IPS-18a (cell line): ENCODE data around the gene ARHGAP10.

Experiments
- H3K27ac ChIP-seq: one replicate; pipeline ENCODE4 v1.5.1; 2013; ENCODE audit warnings: low read length
- H3K27me3 ChIP-seq: one replicate; pipeline ENCODE4 v1.6.1; 2013; ENCODE audit warnings: mild to moderate bottlenecking, low read length; ENCODE audit not compliant: control insufficient read depth, insufficient read depth
- H3K36me3 ChIP-seq: one replicate; pipeline ENCODE4 v1.6.1; 2013; ENCODE audit warnings: low read depth, low read length; ENCODE audit not compliant: control insufficient read depth
- H3K4me1 ChIP-seq: one replicate; pipeline ENCODE4 v1.6.1; 2013; ENCODE audit warnings: low read depth, low read length; ENCODE audit not compliant: control insufficient read depth
- H3K4me3 ChIP-seq: one replicate; pipeline ENCODE4 v1.5.1; 2013; ENCODE audit warnings: low read length
- H3K9ac ChIP-seq: one replicate; pipeline ENCODE4 v1.6.1; 2013; ENCODE audit warnings: mild to moderate bottlenecking, low read length, moderate library complexity
- H3K9me3 ChIP-seq: one replicate; pipeline ENCODE4 v1.6.1; 2013; ENCODE audit warnings: low read depth, low read length; ENCODE audit not compliant: control insufficient read depth

The ARHGAP10 gene

DNA sequence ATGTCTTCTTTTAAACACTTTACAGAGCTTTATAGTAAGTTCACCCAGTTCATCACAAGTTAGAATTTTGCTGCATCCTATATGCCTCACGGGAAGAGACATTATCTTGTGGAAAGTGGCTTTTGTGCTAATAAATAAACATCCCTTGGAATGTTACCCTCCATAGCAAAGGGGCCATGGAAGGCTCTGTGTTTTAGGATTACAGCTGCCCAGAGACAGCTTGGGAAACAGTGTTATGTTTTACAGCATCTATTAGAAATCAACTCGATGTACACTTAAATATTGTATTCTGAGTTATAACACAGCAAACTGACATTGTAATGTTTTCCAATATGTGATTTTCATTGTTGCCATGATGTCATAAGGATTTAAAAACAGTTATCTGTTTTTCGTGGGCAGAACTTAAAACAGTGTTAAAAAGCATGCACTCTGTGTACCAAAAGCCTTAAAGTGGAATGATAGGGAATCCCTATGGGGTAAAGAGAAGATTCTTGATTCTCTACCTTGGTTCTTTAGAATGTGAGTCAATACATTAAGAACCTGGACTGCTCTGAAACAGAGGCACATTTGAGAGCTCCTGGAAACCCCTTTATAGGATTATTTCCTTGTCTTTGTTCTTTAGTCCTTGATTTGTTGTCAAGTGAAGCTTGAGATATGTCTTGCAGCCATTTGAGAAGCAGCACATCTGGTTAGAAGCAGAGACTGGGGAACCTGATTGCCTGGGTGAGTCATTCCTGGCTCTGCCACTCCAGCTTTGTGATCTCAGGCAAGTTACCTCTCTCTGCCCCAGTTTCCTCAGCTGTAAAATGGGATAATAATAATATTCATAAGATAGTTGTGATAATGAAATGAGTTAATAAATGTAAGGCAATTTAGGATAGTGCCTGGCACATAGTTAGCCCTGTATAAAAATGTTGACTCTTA lies 41.6 kb downstream of the ARHGAP10 start:
- H3K9me3 ChIP-seq: no peaks in the 10 kb centered on the region
- no peak overlapping the region for H3K27ac ChIP-seq
- H3K36me3 ChIP-seq: no peaks in the 10 kb centered on the region
- no peaks in the 10 kb centered on the region for H3K4me1 ChIP-seq
- H3K4me3 ChIP-seq: no peak overlapping the region
- no peak overlapping the region for H3K9ac ChIP-seq
- no peaks in the 10 kb centered on the region for H3K27me3 ChIP-seq

DNA sequence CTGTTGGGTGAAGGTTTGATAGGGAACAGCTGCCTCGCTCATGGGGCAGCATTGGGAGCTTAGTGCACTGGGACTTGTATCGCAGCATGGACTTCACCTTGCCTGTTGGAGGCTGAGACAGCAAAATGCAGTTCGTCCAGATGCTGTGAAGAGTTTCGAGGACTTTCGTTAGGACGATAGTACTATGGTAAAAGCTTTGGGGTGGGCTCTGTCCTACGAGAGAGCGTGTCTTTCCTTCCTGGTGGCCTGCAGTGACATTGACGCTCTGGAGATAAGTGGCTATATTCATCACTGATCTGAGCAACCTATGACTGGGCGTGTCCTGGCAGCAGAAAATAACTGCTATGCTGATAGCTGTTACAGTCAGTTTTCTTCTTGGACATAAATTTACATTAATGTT lies 44.8 kb downstream of the ARHGAP10 start:
- no peaks in the 10 kb centered on the region for H3K4me1 ChIP-seq

DNA sequence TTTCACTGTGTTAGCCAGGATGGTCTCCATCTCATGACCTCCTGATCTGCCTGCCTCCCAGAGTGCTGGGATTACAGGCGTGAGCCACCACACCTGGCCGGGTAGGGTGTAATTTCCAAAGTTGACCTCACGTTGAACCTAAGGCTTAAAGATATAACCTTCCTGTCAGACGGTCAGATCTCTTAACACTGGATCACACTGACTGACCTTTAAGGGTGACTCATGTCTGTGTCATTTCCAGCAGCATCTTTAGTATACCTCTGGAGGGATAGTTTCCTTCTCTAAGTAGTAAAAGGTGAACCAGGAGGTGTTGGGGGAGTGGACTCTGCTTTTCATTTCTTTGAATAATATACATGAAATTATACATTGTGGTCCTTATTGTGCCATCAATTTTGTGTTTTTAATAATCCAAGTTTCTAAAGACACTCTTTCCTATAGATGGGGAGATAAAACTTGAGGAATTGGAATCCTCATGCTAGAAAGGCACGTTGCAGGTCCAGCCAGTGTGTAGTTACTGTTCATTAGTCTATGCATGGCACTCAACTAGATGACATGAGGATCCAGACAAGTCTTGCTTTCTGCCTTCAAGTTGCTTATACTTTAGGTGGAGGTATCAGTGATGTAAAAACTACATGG lies 45.7 kb downstream of the ARHGAP10 start:
- Histone ChIP-seq H3K27ac (no peak overlapping the region), H3K27me3 (no peaks in the 10 kb centered on the region), H3K9ac (no peak overlapping the region), H3K9me3 (no peaks in the 10 kb centered on the region), H3K4me3 (no peak overlapping the region), H3K36me3 (no peaks in the 10 kb centered on the region), H3K4me1 (no peaks in the 10 kb centered on the region)

More for the DNA sequence above, 44.8 kb downstream of the ARHGAP10 start:
- Histone ChIP-seq H3K9ac (no peak overlapping the region), H3K9me3 (no peaks in the 10 kb centered on the region), H3K27me3 (no peaks in the 10 kb centered on the region), H3K4me3 (no peak overlapping the region), H3K36me3 (no peaks in the 10 kb centered on the region), H3K27ac (no peak overlapping the region)

DNA sequence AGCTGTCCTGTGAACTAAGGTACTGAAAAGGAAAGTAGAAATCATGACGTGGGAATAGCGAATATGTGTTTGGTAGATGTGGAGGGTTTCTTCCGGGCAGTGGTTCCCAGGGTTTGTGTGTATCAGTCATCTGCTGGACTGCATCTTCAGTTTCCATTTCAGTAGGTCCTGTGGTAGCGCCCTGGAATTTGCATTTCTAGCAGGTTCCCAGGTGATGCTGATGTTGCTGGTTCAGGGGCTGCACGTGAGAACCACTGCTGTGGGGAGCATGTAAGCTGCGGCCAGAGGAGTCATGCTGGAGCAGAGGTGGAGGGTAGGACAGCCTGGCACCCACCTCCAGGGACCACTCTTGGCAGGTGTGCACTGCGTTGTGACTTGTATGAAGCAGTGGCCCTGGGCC lies 47.1 kb downstream of the ARHGAP10 start:
- no peak overlapping the region for H3K4me3 ChIP-seq
- no peak overlapping the region for H3K27ac ChIP-seq
- H3K36me3 ChIP-seq: no peaks in the 10 kb centered on the region
- no peaks in the 10 kb centered on the region for H3K9me3 ChIP-seq
- no peaks in the 10 kb centered on the region for H3K4me1 ChIP-seq
- H3K27me3 ChIP-seq: no peaks in the 10 kb centered on the region
- no peak overlapping the region for H3K9ac ChIP-seq

DNA sequence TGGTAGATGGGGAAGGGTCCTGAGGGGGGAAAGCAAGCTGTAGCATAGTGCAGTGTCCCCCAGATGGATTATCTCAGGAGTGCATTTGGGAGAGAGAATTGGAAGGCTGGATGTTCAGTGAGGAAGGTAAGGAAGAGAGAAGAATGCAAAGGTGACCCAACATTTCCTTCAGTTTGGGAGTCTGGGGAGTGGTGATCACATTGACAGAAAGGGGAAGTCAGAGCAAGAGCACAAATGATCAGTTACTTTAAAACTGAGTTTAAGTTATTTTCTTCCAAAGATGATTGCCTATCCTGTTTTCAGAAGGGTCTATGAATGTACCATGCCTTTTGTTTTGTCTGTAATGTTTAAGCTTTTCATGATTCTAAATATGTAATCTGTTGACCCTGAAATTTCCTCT lies 47.6 kb downstream of the ARHGAP10 start:
- Histone ChIP-seq H3K9ac (no peak overlapping the region), H3K9me3 (no peaks in the 10 kb centered on the region), H3K27ac (no peak overlapping the region), H3K4me1 (no peaks in the 10 kb centered on the region), H3K4me3 (no peak overlapping the region), H3K36me3 (no peaks in the 10 kb centered on the region), H3K27me3 (no peaks in the 10 kb centered on the region)

DNA sequence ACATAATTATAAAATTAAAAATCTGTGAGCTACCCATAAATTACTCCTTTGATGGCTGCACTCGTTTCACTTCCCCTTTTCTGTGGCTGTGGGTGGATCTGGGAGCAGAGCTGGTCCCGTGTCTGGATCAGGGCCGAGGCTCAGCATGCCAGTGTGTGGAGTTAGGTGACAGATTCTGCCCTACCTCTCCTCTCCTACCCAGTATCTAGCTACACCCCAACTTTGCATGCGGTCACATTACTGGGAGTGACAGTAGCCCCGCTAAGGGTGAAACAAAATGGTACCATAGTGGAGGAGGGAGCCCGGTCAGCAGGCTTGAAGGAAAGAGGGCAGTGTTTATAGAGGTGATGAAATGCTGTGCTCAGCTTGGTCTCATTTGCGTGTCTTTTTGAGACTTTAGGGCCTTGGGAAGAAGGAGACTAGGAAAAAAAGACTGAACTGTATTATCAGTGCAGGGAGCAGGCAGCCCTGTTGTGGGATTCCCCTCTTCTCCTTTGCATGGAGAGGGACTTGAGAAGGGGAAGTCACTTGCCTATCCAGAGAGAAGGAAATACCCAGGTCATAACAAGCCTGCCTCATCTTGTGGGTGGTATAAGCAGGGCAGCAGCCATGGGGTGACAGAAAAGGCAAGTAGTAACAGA lies 48.4 kb downstream of the ARHGAP10 start:
- no peak overlapping the region for H3K9ac ChIP-seq
- no peak overlapping the region for H3K27ac ChIP-seq
- H3K36me3 ChIP-seq: no peaks in the 10 kb centered on the region
- peaks cover 2% of the 10 kb centered on the region for H3K4me1 ChIP-seq
- no peaks in the 10 kb centered on the region for H3K27me3 ChIP-seq
- no peak overlapping the region for H3K4me3 ChIP-seq
- no peaks in the 10 kb centered on the region for H3K9me3 ChIP-seq

DNA sequence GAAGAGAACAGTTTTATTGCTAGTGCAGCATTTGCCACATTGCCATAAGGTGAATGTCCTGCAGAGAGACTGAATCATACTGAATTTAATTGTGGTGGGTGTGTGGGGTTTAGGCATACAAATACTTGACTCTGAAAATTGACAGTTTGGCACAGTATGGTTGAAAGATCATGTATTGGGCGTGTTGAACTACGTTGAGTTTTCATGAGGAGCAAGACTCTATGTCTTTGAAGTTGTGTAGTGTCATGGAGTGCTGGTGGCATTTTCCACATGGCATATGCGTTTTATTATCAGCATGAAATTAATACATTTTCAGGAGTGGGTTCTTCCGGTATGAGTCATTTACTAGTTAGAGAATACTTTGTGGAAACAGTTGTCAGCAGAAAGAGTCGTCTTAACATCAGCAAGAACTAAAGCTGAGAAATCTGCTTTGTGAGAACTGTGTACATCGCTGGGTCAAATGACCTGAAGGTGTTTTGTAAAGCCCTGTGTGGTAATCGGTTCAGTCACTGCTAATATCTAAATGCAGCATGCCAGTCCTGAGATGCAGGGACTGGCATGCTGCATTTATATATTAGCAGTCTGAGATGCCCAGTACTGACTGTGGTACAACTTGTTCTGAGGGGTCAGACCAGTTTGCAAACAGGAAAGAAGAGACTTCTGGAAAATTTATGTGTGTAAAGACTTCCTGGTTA lies 50.3 kb downstream of the ARHGAP10 start:
- no peaks in the 10 kb centered on the region for H3K9me3 ChIP-seq

DNA sequence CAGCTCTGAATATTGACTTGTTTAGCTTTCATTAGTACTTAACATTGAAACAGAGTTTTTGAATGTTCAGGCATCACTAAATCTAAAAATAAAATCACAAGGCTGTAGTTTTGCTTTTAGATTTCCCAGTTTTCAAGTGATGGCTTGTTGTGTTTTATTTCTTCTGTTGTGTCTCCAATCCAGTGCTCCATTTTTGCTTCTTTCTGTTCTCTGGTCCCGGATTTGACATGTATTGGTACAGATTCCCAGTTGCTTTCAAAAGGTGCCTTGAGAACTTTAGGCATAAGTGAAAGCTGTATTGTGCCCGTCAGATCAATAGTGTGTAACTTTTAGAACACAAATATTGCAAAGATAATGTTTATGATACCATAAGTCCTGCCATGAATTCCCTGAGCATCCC lies 53.2 kb downstream of the ARHGAP10 start:
- H3K9me3 ChIP-seq: no peaks in the 10 kb centered on the region
- H3K27ac ChIP-seq: no peak overlapping the region
- H3K4me1 ChIP-seq: peaks cover 3% of the 10 kb centered on the region
- no peak overlapping the region for H3K9ac ChIP-seq
- no peak overlapping the region for H3K4me3 ChIP-seq
- H3K27me3 ChIP-seq: no peaks in the 10 kb centered on the region
- H3K36me3 ChIP-seq: no peaks in the 10 kb centered on the region

More for the DNA sequence above, 50.3 kb downstream of the ARHGAP10 start:
- Histone ChIP-seq H3K36me3 (no peaks in the 10 kb centered on the region), H3K4me1 (peaks cover 3% of the 10 kb centered on the region), H3K27me3 (no peaks in the 10 kb centered on the region), H3K4me3 (no peak overlapping the region), H3K9ac (no peak overlapping the region), H3K27ac (no peak overlapping the region)

DNA sequence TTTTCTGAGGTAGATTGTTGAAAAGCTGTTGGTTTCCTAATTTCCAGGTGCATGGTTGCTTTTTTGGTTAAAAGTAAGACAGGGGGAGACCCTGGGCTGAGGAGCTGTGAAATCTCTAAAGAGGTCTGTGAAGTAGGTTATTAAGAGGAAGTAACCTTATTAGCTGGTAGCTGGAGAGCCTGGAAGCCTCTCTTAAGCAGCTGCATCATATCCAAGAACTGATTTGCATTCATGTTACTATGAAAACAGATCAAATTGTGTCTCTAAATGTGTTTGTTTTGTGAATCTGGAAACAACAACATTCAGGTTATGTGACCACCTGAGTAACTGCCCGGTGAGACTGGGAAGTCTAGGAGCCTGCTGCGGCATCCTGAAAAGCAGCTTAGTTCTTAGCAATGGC lies 54.1 kb downstream of the ARHGAP10 start:
- Histone ChIP-seq H3K4me1 (peaks cover 3% of the 10 kb centered on the region), H3K4me3 (no peak overlapping the region), H3K27ac (no peak overlapping the region)

DNA sequence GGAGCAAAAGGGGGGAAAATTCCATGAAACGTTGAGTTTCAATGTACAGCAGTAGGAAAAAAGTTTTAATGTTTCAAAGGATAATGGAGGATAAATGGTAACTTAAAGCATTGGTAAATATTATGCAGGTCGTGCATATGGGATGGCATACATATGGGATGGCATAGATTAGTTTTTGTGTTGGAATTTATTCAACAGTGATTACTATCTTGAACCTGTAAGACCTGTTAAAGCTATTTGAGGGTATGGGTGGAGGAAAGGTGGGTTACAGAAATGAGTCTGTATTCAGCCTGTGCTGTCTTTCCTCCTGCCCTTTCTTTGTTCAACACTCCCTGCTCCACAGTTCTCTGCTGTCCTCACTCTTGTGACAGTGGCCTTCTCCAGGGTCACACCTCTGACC lies 54.6 kb downstream of the ARHGAP10 start:
- Histone ChIP-seq H3K27ac (no peak overlapping the region), H3K4me1 (peaks cover 3% of the 10 kb centered on the region)

More for the DNA sequence above, 54.1 kb downstream of the ARHGAP10 start:
- H3K9ac ChIP-seq: no peak overlapping the region
- H3K9me3 ChIP-seq: no peaks in the 10 kb centered on the region
- H3K36me3 ChIP-seq: no peaks in the 10 kb centered on the region
- H3K27me3 ChIP-seq: no peaks in the 10 kb centered on the region

DNA sequence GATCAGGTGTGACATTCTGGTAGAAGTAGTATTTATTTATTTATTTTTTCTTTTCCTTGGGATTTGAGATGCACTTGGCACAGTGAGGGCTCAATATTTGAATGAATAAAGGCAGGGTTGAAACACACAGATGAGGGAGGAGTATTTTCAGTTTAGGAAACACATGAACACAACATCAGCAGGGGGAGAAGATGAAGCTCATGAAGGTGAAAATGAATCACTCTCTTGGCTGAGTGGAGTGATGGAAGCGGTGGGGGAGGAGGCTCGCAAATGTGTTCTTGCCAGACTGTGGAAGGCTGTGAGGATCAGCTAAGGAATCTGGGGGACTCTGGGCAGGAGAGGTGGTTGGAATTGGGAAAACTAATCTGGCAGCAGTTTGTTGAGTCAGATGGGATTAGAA lies 55.3 kb downstream of the ARHGAP10 start:
- Histone ChIP-seq H3K36me3 (no peaks in the 10 kb centered on the region), H3K9ac (no peak overlapping the region), H3K9me3 (no peaks in the 10 kb centered on the region), H3K4me3 (no peak overlapping the region), H3K27me3 (no peaks in the 10 kb centered on the region), H3K4me1 (peaks cover 3% of the 10 kb centered on the region), H3K27ac (no peak overlapping the region)

More for the DNA sequence above, 54.6 kb downstream of the ARHGAP10 start:
- Histone ChIP-seq H3K9me3 (no peaks in the 10 kb centered on the region), H3K36me3 (no peaks in the 10 kb centered on the region), H3K4me3 (no peak overlapping the region), H3K9ac (no peak overlapping the region), H3K27me3 (no peaks in the 10 kb centered on the region)
